Measurements from ENCODE around the gene EYS. TPM values are rescaled to one million over a fixed set of nuclear protein-coding genes. Genes with fewer than 3 reads are reported as not detected.

Gene EYS
- total RNA-seq (2014; rRNA removed; shearing (Covaris generic)): not detected in 2 replicates

- no peak for DNase-seq (ENCODE audit: low read depth)
Measured at GRCh38 chr6:65707126-65707826, at the start of gene EYS. Gene EYS (minus strand): TSS chr6:65707226. CDS start chr6:65495410, 211,816 bp downstream.

GRCh38 chr6:65746302-65746701 lies 39.3 kb upstream of the EYS start:
- DNase-seq (ENCODE audit: low read depth): no peak

- no peak for DNase-seq (ENCODE audit: low read depth)
Measured at GRCh38 chr6:65745614-65746013, 38.6 kb upstream of the EYS start.

- DNase-seq (ENCODE audit: low read depth): no peak
Measured at GRCh38 chr6:65728879-65729479, 22.0 kb upstream of the EYS start.

- no peak for DNase-seq (ENCODE audit: low read depth)
Measured at GRCh38 chr6:65719101-65719500, 12.1 kb upstream of the EYS start.

- DNase-seq (ENCODE audit: low read depth): no peak
Measured at GRCh38 chr6:65711531-65711930, 4.5 kb upstream of the EYS start.

GRCh38 chr6:65709099-65709830 lies 2.2 kb upstream of the EYS start:
- no peak for DNase-seq (ENCODE audit: low read depth)

- DNase-seq (ENCODE audit: low read depth): no peak
Measured at GRCh38 chr6:65708162-65708561, 1.1 kb upstream of the EYS start.

GRCh38 chr6:65706436-65706835 lies 590 bp downstream of the EYS start:
- no peak for DNase-seq (ENCODE audit: low read depth)

- no peak for DNase-seq (ENCODE audit: low read depth)
Measured at GRCh38 chr6:65701325-65701724, 5.7 kb downstream of the EYS start.

GRCh38 chr6:65700561-65700960 lies 6.5 kb downstream of the EYS start:
- no peak for DNase-seq (ENCODE audit: low read depth)

GRCh38 chr6:65692109-65692508 lies 14.9 kb downstream of the EYS start:
- DNase-seq (ENCODE audit: low read depth): no peak

- DNase-seq (ENCODE audit: low read depth): no peak
Measured at GRCh38 chr6:65680232-65680631, 26.8 kb downstream of the EYS start.

GRCh38 chr6:65671922-65672321 lies 35.1 kb downstream of the EYS start:
- no peak for DNase-seq (ENCODE audit: low read depth)

GRCh38 chr6:65667916-65668656 lies 38.9 kb downstream of the EYS start:
- DNase-seq (ENCODE audit: low read depth): no peak

GRCh38 chr6:65650086-65650485 lies 56.9 kb downstream of the EYS start:
- DNase-seq (ENCODE audit: low read depth): no peak

- no peak for DNase-seq (ENCODE audit: low read depth)
Measured at GRCh38 chr6:65649392-65649791, 57.6 kb downstream of the EYS start.

GRCh38 chr6:65646544-65646943 lies 60.5 kb downstream of the EYS start:
- DNase-seq (ENCODE audit: low read depth): no peak

GRCh38 chr6:65642776-65643175 lies 64.2 kb downstream of the EYS start:
- DNase-seq (ENCODE audit: low read depth): no peak

- DNase-seq (ENCODE audit: low read depth): no peak
Measured at GRCh38 chr6:65638047-65638831, 68.8 kb downstream of the EYS start.

- DNase-seq (ENCODE audit: low read depth): no peak
Measured at GRCh38 chr6:65637289-65638046, 69.6 kb downstream of the EYS start.
